NCI-H128 (cell line): ENCODE results near the gene MYO1B.

Experiments used
- DNase-seq: peaks from one replicate; lab custom pipeline; 2025; ENCODE audit not compliant: unreplicated experiment; lab: John Stamatoyannopoulos, UW

The MYO1B gene

DNA sequence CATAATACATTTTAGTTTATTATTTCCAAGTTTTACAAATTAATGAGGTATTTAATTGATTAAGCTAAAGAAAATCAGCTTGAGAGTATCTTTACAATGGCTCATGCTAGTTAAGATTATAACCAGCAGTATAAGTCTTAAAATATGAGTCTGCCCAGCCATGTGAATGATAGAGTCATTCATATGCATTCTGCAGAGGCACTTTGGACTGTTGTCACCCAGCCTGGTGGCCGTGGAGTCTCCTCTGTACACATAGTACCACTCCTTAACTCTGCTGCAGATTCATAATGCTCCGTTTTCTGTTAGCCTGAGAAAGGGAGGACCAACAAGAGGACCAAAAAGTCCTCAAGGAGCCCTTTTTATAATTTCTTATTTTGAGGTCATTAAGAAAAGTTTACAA lies 148.8 kb downstream of the MYO1B start:
- DNase-seq, result no peak

DNA sequence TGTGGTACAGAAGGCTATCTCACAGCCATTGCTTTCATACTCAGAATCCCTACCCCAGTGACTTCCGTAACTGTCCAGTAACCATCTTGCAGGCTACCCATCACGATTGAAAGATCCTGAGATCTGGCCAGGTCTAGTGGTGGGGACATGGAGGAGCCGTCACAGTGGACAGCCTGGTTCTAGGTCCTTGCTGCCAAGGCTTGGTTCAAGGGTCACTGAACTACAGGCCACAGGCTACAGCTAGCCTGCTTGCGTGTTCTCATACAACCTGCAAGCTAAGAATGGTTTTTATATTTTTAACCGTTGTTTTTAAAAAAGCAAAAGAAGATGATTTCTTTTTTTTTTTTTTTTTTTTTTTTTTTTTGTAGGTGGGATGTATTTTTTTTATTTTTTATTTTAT lies 151.6 kb downstream of the MYO1B start:
- no peak for DNase-seq

DNA sequence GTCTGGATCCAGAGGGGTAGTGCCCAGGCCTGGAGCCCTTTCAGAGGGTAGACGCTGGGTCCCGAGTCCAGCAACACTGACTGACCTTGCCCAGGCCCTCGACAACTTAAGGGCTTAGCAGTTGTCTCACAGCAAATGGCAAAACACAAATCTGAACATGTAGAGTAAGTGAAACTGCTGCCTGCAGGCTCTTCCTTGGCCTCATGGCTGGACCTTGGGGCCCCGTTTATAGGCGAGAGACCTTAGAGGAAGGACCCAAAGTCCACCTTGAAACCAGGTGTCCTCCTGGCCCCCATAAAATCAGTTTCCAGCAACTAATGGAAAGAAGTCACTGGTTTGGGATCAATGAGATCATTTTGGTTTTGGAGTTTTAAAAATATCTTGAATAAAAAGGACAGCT lies 154.4 kb downstream of the MYO1B start:
- no peak for DNase-seq

DNA sequence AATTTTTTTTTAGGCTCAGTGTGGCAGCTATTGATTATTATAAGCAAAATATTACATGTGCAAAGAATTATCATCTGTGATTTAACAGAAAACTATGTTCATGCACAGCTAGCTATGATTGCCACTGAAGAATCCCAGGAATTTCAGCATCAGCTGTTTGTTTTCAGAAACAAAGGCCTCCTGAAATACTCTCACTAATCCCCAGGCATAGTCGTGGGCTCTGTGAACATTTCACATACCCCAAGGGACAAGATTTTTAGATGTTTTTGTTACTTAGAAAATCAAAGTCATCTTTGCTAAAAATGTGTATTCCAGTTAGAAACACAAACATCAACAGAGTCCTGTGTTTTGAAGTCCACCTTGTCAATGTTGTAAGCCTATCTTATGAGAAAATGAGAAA lies 156.1 kb downstream of the MYO1B start:
- DNase-seq, result no peak

DNA sequence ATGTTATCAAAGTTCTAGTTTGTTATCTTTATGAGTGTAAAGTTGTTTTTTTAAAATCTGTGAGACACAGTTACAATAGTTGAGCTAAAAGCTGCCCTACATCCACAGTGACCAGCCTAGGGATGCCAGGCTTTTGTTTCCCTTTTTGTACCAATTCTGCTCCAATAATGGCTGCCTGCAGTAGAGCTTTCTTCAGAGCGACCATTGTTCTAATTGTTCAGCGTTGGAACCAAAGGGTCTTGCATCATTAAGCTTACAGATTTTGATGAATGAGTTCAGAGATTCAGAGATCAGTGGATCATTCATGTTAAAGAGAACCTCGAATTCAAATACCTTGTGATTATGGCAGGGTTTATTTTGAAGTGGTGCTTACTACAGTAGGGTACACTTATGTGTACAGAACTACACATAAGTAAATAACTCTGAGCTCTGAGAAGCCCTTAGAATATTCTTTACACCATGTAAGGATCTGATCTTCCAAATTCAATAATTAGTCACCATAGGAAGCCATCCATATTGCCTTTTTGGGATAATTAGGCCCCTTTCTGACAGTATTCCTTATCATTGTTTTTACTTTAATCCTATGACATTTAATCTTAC lies 157.9 kb downstream of the MYO1B start:
- DNase-seq, result no peak

DNA sequence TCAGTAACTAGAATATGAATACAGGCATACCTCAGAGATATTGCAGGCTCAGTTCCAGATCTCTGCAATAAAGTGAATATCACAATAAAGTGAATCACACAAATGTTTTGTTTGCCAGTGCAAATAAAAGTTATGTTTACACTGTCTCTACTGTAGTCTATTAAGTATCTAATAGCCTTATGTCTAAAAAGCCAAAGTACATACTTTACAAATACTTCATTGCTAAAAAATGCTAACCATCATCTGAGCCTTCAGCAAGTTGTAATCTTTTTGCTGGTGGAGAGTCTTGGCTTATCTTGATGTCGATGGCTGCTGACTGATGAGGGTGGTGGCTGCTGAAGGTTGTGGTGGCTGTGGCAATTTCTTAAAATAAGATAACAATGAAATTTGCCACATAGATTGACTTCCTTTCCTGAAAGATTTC lies 159.4 kb downstream of the MYO1B start:
- DNase-seq, result no peak

DNA sequence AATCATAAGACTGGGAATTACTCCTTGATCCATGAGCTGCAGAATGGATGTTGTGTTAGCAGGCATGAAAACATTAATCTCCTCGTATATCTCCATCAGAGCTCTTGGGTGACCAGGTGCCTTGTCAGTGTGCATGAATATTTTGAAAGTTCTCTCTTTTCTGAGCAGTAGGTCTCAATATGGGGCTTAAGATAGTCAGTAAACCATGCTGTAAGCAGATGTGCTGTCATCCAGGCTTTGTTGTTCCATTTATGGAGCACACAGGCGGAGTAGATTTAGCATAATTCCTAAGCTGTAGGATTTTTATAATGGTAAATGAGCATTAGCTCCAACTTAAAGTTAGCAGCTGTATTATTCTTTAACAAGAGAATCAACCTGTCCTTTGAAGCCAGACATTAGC lies 160.3 kb downstream of the MYO1B start:
- no peak for DNase-seq

DNA sequence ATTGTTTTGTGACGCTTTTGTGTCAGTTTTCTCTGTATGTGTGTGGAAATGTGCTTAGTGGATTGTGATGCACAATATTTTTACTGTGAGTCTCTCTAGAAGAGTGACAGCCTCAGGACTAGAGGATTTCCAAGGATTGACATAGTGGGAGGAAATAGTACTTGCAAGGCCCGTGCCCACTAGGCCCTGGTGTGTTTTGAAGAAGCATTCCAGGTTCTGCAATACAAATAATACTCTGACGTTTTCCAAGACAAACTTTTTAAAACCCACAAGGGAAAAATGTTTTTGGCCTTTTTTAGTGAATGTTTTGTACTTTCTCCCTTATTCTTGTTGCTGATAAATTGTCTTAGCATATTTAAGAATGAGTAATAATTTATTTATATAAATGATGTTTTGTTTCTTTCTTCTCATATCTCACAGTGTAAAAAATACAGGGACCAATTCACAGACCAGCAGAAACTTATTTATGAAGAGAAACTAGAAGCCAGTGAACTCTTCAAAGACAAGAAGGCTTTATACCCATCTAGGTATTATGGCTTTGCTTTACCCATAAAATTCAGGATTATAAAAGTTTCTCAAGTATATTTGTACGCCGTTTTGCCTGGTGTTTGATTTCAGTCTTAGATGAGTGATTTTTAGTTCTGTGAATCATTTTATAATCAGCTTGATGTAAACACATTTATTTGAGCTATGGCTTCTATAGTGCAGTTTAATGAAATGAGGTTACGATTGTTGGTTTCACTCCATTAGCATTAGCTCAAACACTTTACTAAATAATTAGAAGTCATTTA lies 165.6 kb downstream of the MYO1B start:
- DNase-seq, result no peak

DNA sequence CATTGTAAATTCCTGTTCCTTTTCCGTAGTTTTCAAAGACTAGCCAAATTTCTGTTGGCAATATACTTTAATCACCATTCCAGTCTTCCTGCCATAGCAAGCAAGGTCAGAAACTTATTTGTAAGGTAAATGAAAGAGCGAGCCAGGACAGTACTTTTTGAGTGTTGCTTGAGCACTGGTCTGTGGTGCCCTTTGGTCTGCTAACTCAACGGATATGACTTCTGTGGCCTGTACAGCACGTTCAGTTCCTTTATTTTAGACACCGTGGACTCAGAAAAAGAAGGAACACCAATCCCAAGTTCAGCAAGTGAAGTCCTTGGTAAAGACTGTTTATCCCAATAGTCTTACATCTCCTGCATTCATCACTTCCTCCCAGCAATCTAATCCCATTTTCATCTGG lies 166.3 kb downstream of the MYO1B start:
- DNase-seq, result no peak

DNA sequence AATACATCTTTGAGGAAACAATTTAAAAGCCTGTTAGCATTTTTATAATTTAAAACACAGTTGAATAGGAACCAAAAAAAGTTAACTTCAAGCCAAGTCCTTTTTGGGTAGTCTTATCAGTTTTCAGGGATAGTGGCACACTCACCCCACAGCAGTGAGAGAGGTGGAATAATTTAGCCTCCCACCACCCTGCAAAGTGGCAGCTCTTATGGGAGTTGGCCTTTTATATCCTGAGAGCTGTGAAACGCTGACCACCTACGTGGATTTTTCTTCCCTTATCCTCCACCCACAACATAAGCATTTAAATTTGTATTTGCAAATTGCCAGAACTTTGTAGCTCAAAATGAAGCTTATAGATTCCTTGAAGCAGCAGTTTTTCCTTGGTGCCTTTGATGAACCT lies 167.1 kb downstream of the MYO1B start:
- DNase-seq, result no peak

DNA sequence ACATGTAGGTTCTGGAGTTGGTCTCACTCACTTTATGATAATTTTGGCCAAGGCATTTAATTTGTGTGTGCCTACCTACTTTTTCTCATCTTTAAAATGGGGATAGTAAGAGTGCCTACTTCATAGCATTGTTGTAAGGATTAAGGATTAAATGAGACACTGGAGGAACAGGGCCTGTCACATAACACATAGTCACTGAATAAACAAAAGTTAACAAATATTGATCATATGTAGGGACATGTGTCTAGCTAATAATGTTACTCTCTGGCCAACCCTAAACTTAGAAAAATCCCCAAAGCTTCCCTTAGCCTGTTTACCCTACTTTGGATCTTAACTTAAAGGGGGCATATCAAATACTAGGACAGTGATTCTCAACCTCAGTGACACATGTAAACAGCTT lies 169.9 kb downstream of the MYO1B start:
- no peak for DNase-seq

DNA sequence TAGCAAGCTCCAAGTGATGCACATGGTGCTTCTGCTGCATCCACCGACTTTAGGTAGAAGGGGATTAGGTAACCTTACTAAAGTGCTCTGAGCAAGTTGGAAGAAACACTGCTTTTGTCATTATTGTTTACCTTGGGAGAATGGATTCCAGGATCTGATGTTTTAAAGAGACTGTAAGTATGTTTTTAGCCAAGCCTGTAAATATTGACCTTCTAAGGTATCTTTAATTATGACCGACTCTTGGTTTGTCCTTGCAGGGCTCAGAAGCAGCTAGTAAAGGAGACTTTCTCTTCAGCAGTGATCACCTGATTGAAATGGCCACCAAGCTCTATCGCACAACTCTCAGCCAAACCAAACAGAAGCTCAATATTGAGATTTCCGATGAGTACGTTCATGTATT lies 170.7 kb downstream of the MYO1B start:
- no peak for DNase-seq

DNA sequence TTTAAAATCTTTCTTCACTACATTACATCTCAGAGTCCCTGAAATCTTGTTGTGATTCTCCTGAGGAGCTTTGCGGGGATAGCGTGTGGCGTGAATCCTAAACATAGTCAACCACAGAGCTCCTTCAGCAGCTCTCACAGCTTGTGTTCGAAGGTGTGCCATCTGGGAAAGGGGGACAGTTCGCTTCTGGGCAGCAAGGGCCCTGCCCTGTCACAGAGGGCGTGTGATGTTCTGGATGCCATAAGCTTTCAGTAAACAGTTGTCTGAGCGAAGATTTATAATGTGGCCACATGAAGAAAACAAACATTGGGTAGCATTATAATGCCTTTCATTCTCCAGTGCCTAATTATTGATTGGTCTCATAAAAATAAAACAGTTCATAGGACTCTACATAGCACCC lies 172.5 kb downstream of the MYO1B start:
- no peak for DNase-seq

DNA sequence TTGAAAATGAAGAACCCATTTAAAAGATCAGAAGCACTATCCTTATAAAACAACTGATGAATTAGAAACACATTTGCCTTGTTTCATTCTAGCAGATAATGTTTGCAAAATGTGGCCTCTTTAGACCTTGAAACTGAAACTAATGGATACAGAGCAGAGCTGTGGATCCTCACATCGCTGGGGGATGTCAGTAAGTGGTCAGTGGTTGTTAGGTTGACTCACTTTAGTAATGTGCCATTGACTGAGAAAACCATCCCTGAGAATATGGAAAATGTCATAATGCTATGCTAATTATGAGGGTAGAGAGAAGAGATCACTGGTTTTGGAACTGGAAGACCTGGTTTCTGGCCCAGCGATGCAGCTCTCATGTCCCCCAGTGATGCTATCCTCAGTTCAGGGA lies 176.7 kb downstream of the MYO1B start:
- DNase-seq, result no peak

DNA sequence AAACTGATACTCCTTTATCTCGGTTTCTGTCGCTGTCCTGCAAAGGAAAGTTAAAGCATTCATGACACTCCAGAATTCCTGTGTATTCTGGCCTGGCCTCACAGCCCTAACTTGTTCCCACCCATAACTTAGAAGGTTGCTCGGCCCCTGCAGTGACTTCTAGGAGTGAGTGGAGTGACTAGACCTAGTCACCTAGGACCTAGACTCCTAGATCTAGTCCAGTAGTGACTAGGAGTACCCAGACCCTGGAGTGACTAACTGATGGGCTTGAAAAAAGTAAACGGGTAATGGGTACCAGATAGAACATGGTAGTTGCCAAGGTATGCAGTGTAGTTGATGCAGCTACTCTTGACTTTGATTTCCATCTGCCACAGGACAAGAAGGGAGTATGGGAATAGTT lies 181.8 kb downstream of the MYO1B start:
- no peak for DNase-seq

DNA sequence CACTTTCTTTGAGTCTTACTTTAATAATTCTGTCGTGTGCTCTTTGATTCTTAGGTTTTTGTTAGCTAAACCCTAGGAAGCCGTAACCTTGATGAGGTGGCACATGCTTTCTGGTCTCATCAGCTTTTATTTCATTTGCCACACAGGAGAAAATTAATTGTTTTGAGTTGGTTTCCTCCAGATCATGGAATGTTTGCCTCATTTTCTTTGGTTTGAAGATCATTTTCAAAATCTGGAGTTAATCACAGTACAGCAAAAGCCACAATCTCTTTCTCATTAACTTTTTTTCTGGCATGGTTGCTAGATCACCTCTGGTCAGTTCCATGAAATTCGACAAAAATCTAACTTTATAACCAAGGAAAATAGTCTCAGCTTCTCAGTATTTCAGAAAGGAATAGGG lies 182.9 kb downstream of the MYO1B start:
- no peak for DNase-seq

DNA sequence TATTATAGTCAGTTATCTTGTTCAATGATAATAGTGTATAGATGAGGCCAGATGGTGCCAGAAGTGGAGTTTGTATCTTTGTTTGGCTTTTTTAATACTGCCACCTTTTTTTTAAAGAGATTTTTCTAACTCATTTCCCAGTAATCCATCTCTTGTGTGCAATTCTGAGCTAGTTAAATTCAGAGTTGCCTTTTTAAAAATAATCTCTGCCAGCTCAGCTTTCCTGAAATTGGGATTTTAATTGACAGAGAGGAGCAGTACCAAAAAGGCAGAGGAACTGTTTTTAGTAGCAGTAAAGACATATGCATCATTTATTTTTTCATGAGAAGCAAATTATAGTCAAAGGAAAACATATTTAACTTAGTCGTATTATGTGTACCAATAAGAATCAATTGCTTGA lies 185.3 kb downstream of the MYO1B start:
- DNase-seq, result no peak

DNA sequence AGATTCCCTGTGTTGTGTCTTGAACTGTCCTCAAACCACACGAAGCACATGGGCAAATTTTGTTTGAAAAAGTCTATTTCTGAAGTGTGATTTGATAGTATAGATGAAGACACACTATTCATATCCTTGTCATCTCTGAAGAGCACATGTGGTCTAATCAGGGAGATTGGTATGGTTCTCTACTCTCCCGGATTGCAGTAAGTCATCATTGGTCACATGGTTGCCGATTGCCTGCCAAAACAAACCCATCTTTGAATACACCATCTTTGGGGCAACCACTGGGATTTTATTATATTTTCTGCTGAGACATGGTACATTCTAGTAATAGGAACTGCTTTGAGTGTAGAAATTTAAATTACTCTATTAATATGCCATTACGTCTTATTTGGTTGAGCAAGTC lies 186.9 kb downstream of the MYO1B start:
- no peak for DNase-seq

DNA sequence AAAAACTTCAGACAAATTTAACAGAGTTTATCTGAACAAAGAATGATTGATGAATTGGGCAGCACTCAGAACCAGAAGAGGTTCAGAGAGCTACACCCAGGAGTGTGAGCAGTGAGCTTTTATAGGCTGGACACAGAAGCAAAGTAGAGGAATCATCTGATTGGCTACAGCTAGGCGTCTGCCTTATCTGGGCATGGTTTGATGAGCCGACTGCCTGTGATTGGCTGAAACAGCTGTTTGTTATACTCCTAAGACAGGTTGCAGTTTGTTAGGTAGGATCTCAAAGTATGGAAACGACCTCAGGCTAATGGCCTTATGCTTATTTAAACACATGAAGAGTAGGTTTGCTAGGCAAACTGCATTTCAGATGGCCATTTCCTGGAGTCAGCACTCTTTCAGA lies 188.9 kb downstream of the MYO1B start:
- no peak for DNase-seq

DNA sequence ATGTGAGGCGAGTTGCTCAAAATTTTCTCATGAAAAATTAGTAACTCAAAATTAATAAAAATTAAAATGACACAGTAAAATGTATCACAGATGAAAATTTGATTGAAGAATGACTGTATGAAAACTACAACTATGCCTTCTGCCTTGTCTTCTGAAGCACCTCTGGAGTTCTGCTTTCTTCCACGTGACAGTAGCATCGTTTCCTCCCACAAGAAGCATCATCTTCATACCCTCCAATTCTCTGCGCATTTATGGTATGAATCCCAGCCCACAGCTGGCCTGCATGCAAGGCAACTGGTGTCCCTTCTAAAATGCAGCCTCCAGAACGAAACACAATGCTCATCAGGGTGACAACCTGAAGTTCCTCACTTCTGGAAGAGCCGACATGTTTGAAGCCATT lies 189.9 kb downstream of the MYO1B start:
- DNase-seq, result no peak

DNA sequence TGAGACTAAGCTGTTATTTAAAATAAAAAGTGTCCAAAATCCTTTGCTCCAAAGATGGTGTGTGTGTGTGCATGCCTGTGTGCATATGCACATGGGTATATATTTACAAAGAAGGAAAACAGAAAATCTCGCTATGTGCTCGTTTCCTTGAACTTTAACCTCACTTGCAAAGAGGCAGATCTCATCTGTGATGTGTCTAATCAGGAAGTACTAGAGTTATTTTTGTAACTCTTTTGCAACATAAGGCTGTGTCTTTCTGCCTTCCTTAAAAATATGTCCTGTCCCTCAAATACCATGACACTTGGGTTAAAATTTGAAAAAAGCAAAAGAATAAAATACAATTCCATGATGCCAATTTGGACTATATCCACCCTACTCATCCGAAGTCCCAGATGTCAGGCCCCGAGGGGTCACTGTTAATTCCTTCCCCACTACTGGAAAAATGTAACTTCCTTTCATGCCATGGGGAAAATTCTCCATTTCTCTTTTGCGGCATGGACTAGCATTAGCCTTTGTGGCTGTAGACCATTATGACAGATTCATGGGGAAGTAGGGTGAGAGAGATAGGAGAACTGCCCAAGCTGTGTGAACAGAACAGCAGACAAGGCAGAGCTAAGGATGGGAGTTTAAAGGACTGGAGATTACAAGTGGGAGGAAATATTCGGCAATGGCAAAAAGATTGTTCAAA lies 191.3 kb downstream of the MYO1B start:
- DNase-seq, result no peak

DNA sequence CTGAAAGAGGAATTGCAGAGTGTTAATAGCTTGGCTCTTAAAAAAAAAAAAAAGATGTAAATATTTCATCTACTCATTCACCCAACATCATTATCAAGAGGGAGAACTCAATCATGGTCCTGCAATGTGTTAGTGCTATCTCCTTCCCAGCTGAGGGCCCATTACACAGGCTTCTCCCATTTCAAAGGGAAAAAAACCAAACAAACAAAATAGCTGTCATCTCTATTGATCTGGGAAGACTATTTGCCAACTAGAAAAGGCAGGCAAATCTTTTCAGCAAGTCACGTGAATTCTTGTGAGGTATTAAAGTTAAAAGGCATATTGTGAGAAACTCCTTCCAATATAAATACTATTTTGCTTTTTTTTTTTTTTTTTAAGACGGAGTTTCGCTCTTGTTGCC lies 194.3 kb downstream of the MYO1B start:
- no peak for DNase-seq
